ENCODE results near the gene MAPT.
"Not testable (repeated sequence)": the region's sequence is repeated elsewhere in the genome, so short reads cannot be mapped to it uniquely, and the experiment has no call there.

Gene MAPT

DNA sequence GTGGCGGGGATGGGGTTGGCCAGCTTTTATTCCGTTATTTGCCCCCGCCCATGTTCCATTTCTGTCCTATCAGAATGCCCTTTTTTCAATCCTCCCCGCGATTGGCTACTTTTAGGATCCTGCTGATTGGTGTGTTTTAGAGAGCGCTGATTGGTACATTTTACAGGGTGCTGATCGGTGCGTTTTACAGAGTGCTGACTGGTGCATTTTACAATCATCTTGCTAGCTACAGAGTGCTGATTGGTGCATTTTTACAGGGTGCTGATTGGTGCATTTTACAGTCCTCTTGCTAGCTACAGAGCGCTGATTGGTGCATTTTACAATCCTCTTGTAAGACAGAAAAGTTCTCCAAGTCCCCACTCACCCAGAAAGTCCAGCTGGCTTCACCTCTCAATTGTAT lies 32.2 kb upstream of the MAPT start:
- DNase-seq (ENCODE audit: low spot score) = not testable (repeated sequence)

GRCh38 chr17:45863857-45864654 lies 30.3 kb upstream of the MAPT start:
- DNase-seq (ENCODE audit: low spot score) = no peak

DNA sequence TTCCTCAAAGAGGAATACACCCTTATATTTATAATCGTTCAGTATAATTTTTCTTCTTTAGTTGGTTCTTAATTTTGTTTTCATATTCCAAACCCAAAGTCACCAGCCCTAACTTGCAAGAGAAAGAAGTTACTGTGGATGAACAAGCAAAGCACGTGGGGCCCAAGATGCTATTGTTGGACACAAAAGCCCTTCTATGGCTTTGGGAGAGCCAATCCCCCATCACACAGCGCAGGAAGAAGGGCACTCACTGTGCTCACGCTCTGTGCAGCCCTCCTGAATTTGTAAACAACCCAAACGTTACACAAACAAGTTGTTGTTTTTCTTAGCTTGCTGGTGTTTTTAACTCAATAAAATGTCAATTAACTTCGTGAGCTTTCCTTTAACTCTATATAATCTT lies 27.2 kb upstream of the MAPT start:
- DNase-seq (ENCODE audit: low spot score) = peak; percentile 93

DNA sequence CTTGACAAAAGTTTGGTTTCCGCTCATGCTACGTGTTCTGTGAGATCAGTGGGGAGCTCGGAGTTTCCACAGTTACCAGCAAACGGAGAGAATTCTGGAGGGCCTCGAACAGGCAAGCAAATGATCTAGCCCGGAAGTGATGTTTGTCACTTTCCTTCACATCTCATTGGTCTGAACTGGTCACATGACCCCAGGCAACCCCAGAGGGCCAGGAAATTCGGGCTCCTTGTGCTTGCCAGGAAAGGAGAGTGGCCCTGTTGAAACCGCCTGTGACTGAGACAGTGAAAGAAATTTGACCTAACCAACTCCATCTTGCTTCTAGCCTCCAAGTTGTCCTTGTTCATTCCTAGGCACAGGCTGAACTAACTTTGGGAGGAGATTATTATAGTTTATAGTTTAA lies 26.7 kb upstream of the MAPT start:
- peak; percentile 39 for DNase-seq (ENCODE audit: low spot score)

- DNase-seq (ENCODE audit: low spot score) = no peak
Measured at GRCh38 chr17:45868276-45868675, 26.1 kb upstream of the MAPT start.

DNA sequence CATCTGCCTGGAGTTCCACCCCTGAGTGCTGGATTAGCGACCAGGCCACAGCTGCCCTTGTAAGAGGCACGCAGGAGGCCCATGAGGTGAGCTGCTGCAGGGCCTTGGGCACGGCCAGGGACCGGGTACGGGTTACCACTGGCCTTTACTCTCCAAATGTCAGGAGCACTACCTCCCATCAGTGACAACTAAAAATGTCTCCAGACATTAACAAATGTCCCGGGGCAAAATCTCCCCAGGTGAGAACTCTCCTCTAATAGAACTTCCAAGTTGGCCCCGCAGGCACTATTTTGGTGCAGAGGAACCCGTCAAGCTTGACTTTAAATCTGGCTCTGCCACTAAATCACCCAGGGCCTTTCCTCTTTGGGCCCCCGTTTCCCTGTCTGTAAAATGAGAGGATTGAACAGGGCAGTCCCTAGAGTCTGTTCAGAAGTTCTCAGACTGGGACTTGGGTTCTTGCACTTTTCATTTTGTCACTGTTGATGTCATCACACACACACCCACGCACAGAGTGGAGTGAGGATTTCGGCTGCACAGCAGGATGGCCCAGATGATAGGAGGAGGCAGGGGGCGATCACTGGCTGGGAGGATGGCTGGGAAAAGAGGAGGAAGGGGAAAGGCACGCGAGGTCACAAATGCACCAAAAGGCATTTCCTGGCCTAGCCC lies 24.5 kb upstream of the MAPT start:
- DNase-seq (ENCODE audit: low spot score) = no peak

DNA sequence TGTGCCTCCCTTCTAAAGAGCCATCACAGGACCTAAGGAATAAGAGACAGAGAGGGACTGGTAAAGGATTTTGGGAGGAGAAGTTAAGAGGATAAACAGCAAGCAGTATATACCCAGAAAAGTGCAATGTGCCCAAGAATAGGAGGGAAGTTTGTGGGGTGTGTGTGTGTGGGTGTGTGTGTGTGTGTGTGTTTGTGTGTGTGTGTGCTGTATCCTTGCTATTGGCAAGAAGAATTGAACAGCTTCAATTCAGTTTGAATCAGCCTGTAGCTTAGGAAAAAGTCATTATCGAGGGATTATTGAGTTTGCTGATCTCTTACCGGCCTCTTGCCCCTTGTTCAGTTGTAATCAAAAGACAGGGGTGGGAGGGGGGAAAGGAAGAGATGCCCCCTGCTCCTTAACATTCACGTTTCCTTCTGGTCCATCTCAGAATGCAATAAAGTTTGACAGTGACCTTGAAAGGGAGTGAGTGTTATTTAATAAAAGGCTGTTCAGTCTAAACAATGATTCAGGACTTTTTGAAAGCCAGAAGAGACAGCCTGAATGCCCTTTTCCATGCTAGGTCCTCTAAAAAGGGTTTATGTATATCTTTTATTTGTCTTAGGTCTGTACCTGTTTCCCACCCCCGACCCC lies 23.9 kb upstream of the MAPT start:
- no peak for DNase-seq (ENCODE audit: low spot score)

GRCh38 chr17:45871718-45872117 lies 22.6 kb upstream of the MAPT start:
- DNase-seq (ENCODE audit: low spot score) = no peak

DNA sequence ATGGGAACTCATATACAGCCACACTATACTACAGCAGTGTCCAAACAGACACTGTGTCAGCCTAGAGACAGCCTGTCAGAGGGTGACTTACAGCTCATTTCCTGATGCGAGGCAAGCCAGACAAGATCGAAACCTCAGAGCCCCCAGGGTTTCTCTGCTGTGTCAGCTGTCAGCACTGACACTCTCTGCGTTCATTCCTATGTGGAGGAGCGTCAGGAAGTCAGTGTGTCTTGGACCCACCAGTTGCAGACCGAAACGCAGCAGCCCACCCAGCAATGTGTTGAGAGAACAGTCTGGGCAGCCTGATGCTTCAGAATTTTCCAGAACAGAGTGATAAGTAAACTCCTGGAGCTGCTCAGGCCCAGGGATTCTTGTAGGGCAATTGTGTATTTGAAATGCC lies 20.6 kb upstream of the MAPT start:
- no peak for DNase-seq (ENCODE audit: low spot score)

DNA sequence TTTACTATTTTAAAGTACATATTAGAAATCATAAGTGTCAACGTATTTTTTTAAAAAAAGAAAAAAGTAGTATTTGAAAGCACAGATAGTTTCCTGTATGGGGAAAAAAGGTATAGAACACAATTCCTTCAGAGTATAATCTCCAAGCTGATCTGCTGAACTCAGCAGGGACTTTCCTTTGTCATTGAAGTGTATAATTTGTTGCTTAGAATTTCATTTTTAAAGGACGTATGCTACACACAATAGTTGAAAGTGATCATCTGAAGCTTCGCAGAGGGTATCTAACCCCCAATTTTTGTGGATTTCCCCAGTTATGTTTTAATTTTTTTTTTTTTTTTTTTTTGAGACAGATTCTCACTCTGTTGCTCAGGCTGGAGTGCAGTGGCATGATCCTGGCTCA lies 20.2 kb upstream of the MAPT start:
- DNase-seq (ENCODE audit: low spot score) = no peak

DNA sequence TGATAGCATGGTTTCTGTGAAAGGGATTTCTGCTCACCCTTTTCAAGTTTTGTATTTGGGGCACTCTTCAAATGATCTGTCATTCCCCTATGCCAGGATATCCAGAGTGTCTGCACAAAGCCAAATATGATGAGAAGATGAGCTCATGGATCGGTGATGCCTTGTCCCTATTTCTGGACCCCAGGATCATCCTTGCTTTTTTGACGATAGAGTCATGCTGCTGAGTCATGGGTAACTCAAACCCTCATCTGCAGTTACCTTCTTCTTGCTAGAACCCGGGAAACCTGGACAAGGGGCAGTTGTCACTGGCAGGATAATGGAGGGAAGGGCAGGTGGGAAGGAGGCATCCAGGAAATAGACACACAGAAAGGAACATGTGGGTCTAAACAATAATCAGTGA lies 17.8 kb upstream of the MAPT start:
- no peak for DNase-seq (ENCODE audit: low spot score)

DNA sequence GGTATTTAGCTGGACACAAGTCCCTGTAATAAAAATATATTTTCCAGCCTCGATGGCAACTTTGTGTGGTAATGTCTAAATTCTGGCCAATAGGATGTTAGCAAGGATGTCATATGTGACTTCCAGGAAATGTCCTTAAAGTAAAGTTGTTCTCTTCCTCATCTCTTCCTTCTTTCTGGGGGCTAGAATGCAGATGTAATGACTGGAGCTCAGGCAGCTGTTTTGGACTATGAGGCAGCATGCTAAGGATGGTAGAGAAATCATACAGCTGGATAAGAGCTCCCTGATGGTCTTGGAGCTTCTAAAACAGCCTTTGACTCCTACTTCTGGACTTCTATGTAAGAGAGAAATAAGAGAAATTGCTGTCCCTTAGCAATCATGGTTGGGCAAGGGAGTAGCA lies 16.9 kb upstream of the MAPT start:
- DNase-seq (ENCODE audit: low spot score) = no peak

- DNase-seq (ENCODE audit: low spot score) = no peak
Measured at GRCh38 chr17:45883063-45883462, 11.3 kb upstream of the MAPT start.

GRCh38 chr17:45886852-45887251 lies 7.5 kb upstream of the MAPT start:
- no peak for DNase-seq (ENCODE audit: low spot score)

GRCh38 chr17:45888392-45888791 lies 6.0 kb upstream of the MAPT start:
- DNase-seq (ENCODE audit: low spot score) = no peak

DNA sequence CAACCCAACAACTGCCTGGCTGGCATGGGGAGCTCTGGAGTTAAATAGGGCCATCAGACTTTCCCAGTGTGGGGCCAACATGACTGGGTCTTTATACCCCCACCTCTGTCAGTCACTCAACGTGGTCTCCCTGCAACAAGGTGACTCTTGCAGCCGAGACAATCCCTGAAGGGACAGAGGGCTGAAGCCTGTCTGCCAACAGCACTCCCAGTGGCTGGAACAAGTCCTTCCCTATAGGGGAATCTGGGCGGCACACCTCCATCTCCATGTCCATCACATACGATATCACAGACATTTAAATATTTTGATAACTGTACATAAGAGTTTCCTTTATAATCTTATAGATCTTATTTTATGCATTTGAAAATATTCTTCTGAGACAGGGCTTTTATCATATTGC lies 4.8 kb upstream of the MAPT start:
- DNase-seq (ENCODE audit: low spot score) = no peak

DNA sequence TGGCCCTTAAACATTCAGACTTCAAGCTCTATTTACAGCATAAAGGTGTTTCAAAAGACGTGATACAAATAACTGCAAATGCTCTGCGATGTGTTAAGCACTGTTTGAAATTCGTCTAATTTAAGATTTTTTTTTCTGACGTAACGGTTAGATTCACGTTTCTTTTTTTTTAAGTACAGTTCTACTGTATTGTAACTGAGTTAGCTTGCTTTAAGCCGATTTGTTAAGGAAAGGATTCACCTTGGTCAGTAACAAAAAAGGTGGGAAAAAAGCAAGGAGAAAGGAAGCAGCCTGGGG lies 681 bp upstream of the MAPT start:
- no peak for DNase-seq (ENCODE audit: low spot score)

- peak; percentile 63 for DNase-seq (ENCODE audit: low spot score)
Measured at GRCh38 chr17:45895304-45895968, 1.1 kb downstream of the MAPT start.

DNA sequence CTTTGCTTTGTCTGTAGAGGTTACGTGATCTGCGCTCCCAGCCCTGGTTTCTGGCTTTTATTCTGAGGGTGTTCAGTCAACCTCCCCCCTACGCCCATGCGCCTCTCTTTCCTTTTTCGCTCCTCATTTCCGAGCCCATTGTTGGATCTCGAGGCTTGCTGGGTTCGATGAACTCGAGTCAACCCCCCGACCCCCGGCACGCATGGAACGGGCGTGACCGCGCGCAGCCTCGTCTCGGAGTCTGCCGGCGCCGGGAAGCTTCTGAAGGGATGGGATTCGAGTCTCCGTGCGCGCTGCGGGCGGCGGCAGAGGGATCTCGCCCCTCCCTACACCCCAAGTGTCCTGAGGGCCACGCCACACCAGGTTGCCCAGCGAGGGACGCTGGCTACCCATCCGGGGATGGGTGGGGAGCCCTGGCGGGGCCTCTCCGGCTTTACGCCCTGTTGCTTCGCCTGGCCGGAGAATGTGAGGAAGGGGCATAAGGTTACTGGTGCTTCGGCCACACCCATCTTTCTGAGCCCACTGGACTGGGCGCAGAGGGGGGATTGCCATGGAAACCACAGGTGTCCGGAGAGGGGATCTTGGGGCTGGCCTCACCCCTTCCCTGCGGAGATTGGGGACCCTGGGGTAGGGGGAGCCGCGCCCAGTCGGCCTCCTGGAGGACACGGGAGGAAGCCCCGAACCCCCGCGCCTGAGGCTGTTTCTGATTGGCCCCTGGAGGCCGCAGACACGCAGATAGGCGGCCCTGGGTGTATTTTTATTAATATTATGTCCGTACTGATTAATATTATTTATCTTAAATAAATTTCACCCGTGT lies 1.8 kb downstream of the MAPT start:
- DNase-seq (ENCODE audit: low spot score) = peak; percentile 28

GRCh38 chr17:45896803-45897693 lies 2.7 kb downstream of the MAPT start:
- peak; percentile 30 for DNase-seq (ENCODE audit: low spot score)

GRCh38 chr17:45900136-45900535 lies 5.8 kb downstream of the MAPT start:
- no peak for DNase-seq (ENCODE audit: low spot score)
